Measurements from ENCODE around the gene TPK1.

DNA sequence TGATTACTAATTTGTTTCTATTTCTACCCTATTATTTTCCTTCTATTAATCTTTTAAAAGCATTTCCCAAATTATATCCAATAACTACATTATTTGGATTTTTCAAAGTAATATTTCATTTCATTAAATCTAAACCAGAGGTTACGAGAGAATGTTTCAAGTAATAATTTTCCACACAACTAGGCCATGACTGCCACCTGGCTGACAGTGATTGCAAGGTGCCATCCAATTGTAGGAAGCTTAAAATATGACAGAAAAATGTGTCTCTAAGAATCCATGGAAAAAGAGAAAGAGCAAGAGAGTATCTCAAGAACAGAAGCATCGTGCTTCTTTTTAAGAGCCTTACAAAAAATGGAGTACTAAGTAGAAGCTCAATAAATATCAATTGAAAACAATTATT is 48.7 kb downstream of the TPK1 start:
- TF ChIP-seq, protein P1, sequence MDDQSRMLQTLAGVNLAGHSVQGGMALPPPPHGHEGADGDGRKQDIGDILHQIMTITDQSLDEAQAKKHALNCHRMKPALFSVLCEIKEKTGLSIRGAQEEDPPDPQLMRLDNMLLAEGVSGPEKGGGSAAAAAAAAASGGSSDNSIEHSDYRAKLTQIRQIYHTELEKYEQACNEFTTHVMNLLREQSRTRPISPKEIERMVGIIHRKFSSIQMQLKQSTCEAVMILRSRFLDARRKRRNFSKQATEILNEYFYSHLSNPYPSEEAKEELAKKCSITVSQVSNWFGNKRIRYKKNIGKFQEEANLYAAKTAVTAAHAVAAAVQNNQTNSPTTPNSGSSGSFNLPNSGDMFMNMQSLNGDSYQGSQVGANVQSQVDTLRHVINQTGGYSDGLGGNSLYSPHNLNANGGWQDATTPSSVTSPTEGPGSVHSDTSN (IDR thresholded peaks at IDR 0.05), result no peak
- TF ChIP-seq, protein P2, sequence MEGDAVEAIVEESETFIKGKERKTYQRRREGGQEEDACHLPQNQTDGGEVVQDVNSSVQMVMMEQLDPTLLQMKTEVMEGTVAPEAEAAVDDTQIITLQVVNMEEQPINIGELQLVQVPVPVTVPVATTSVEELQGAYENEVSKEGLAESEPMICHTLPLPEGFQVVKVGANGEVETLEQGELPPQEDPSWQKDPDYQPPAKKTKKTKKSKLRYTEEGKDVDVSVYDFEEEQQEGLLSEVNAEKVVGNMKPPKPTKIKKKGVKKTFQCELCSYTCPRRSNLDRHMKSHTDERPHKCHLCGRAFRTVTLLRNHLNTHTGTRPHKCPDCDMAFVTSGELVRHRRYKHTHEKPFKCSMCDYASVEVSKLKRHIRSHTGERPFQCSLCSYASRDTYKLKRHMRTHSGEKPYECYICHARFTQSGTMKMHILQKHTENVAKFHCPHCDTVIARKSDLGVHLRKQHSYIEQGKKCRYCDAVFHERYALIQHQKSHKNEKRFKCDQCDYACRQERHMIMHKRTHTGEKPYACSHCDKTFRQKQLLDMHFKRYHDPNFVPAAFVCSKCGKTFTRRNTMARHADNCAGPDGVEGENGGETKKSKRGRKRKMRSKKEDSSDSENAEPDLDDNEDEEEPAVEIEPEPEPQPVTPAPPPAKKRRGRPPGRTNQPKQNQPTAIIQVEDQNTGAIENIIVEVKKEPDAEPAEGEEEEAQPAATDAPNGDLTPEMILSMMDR (IDR thresholded peaks at IDR 0.05), result no peak
- TF ChIP-seq, protein P3, sequence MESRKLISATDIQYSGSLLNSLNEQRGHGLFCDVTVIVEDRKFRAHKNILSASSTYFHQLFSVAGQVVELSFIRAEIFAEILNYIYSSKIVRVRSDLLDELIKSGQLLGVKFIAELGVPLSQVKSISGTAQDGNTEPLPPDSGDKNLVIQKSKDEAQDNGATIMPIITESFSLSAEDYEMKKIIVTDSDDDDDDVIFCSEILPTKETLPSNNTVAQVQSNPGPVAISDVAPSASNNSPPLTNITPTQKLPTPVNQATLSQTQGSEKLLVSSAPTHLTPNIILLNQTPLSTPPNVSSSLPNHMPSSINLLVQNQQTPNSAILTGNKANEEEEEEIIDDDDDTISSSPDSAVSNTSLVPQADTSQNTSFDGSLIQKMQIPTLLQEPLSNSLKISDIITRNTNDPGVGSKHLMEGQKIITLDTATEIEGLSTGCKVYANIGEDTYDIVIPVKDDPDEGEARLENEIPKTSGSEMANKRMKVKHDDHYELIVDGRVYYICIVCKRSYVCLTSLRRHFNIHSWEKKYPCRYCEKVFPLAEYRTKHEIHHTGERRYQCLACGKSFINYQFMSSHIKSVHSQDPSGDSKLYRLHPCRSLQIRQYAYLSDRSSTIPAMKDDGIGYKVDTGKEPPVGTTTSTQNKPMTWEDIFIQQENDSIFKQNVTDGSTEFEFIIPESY (IDR thresholded peaks at IDR 0.05; ENCODE audit: borderline replicate concordance, low read depth), result no peak
- no peak for TF ChIP-seq TEAD4 (IDR thresholded peaks at IDR 0.05; ENCODE audit: borderline replicate concordance, insufficient read depth)
- TF ChIP-seq SIN3A (IDR thresholded peaks at IDR 0.05; ENCODE audit: borderline replicate concordance, low read depth, low read length), result no peak
- TF ChIP-seq, protein P4, sequence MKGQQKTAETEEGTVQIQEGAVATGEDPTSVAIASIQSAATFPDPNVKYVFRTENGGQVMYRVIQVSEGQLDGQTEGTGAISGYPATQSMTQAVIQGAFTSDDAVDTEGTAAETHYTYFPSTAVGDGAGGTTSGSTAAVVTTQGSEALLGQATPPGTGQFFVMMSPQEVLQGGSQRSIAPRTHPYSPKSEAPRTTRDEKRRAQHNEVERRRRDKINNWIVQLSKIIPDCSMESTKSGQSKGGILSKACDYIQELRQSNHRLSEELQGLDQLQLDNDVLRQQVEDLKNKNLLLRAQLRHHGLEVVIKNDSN (IDR thresholded peaks at IDR 0.05; ENCODE audit: borderline replicate concordance, low read depth), result no peak
- TF ChIP-seq TCF12 (IDR thresholded peaks at IDR 0.05), result no peak
- TF ChIP-seq MXI1 (IDR thresholded peaks at IDR 0.05; ENCODE audit: low read depth, low read length), result no peak
